Measurements from ENCODE around the gene LCTL. TPM values are rescaled to one million over a fixed set of nuclear protein-coding genes. Genes with fewer than 3 reads are reported as not detected.
A peak's percentile ranks its signal among the peaks of the same experiment; 100 is the strongest.

LCTL gene
- total RNA-seq, result not detected

- Mint-ChIP-seq H3K9me3 (no peaks in the 10 kb centered on the region), H3K27me3 (peaks cover 3% of the 10 kb centered on the region), H3K4me1 (peaks cover 5% of the 10 kb centered on the region), H3K4me3 (no peak within 1 kb of the TSS), H3K27ac (no peak within 1 kb of the TSS), H3K36me3 (ENCODE audit: low read depth) (no peaks in the 10 kb centered on the region)
- ChIA-PET CTCF (interaction anchor here (0.6 to 1.7 kb wide), 5 partner anchors 8 to 312 kb away, joined by 3 to 6 read pairs (median 4); partner anchors contain the start of gene MEGF11), POLR2A (no interaction called here)
- no peak for DNase-seq
These were observed at the start of gene LCTL for GRCh38 chr15:66565741-66566144. TSS of gene LCTL (minus strand) at chr15:66565998. CDS start at chr15:66565365, 633 bp downstream.

GRCh38 chr15:66614951-66615760 lies 49.4 kb upstream of the LCTL start:
- DNase-seq, result no peak
- Mint-ChIP-seq H3K4me1 (peaks cover 11% of the 10 kb centered on the region), H3K36me3 (ENCODE audit: low read depth) (no peaks in the 10 kb centered on the region), H3K9me3 (no peaks in the 10 kb centered on the region), H3K27ac (no peak overlapping the region), H3K4me3 (no peak overlapping the region), H3K27me3 (no peaks in the 10 kb centered on the region)
- ChIA-PET POLR2A (no interaction called here), CTCF (interaction anchor here (0.7 to 4.2 kb wide), 4 partner anchors 14 to 237 kb away, joined by 3 to 48 read pairs (median 6); no protein-coding TSS in a partner anchor)

- Mint-ChIP-seq H3K4me3 (no peak overlapping the region), H3K9me3 (no peaks in the 10 kb centered on the region), H3K27ac (no peak overlapping the region), H3K27me3 (no peaks in the 10 kb centered on the region), H3K4me1 (peaks cover 11% of the 10 kb centered on the region), H3K36me3 (ENCODE audit: low read depth) (no peaks in the 10 kb centered on the region)
- no peak for DNase-seq
- ChIA-PET POLR2A (no interaction called here), CTCF (interaction anchor here (1.7 kb wide), 1 partner anchor 237 kb away, joined by 9 read pairs; no protein-coding TSS in a partner anchor)
These were observed 48.7 kb upstream of the LCTL start for GRCh38 chr15:66614456-66614855.

GRCh38 chr15:66613743-66614142 lies 47.9 kb upstream of the LCTL start:
- Mint-ChIP-seq H3K36me3 (ENCODE audit: low read depth) (no peaks in the 10 kb centered on the region), H3K4me1 (peaks cover 11% of the 10 kb centered on the region), H3K4me3 (no peak overlapping the region), H3K27ac (no peak overlapping the region), H3K27me3 (no peaks in the 10 kb centered on the region), H3K9me3 (no peaks in the 10 kb centered on the region)
- DNase-seq, result no peak
- CTCF ChIA-PET, result interaction anchor here (1.7 kb wide), 1 partner anchor 238 kb away, joined by 9 read pairs; no protein-coding TSS in a partner anchor
- POLR2A ChIA-PET, result no interaction called here

GRCh38 chr15:66611257-66612053 lies 45.7 kb upstream of the LCTL start:
- ChIA-PET POLR2A (no interaction called here), CTCF (no interaction called here)
- no peaks in the 10 kb centered on the region for H3K27me3 Mint-ChIP-seq
- peaks cover 6% of the 10 kb centered on the region for H3K4me1 Mint-ChIP-seq
- no peak for DNase-seq
- no peak overlapping the region for H3K27ac Mint-ChIP-seq
- no peaks in the 10 kb centered on the region for H3K9me3 Mint-ChIP-seq
- no peaks in the 10 kb centered on the region for H3K36me3 Mint-ChIP-seq (ENCODE audit: low read depth)
- no peak overlapping the region for H3K4me3 Mint-ChIP-seq

GRCh38 chr15:66609876-66610275 lies 44.1 kb upstream of the LCTL start:
- no peak overlapping the region for H3K27ac Mint-ChIP-seq
- H3K27me3 Mint-ChIP-seq, result no peaks in the 10 kb centered on the region
- H3K36me3 Mint-ChIP-seq (ENCODE audit: low read depth), result no peaks in the 10 kb centered on the region
- H3K4me1 Mint-ChIP-seq, result peaks cover 6% of the 10 kb centered on the region
- H3K4me3 Mint-ChIP-seq, result no peak overlapping the region
- no peaks in the 10 kb centered on the region for H3K9me3 Mint-ChIP-seq
- ChIA-PET CTCF (interaction anchor here (1.1 to 1.8 kb wide), 2 partner anchors 9 to 242 kb away, joined by 3 to 8 read pairs; no protein-coding TSS in a partner anchor), POLR2A (no interaction called here)
- DNase-seq, result no peak

- Mint-ChIP-seq H3K27ac (no peak overlapping the region), H3K4me3 (no peak overlapping the region), H3K9me3 (no peaks in the 10 kb centered on the region), H3K4me1 (peaks cover 5% of the 10 kb centered on the region), H3K36me3 (ENCODE audit: low read depth) (no peaks in the 10 kb centered on the region), H3K27me3 (no peaks in the 10 kb centered on the region)
- no peak for DNase-seq
- POLR2A ChIA-PET, result no interaction called here
- CTCF ChIA-PET, result interaction anchor here (0.7 to 1.8 kb wide), 2 partner anchors 10 to 243 kb away, joined by 3 to 8 read pairs; no protein-coding TSS in a partner anchor
These were observed 43.1 kb upstream of the LCTL start for GRCh38 chr15:66608881-66609280.

GRCh38 chr15:66608159-66608558 lies 42.4 kb upstream of the LCTL start:
- Mint-ChIP-seq H3K4me3 (no peak overlapping the region), H3K4me1 (no peaks in the 10 kb centered on the region), H3K9me3 (no peaks in the 10 kb centered on the region), H3K27me3 (no peaks in the 10 kb centered on the region), H3K36me3 (ENCODE audit: low read depth) (no peaks in the 10 kb centered on the region), H3K27ac (no peak overlapping the region)
- DNase-seq, result no peak
- ChIA-PET CTCF (interaction anchor here (1.9 to 6.2 kb wide), 2 partner anchors 11 to 243 kb away, joined by 6 to 48 read pairs; no protein-coding TSS in a partner anchor), POLR2A (no interaction called here)

GRCh38 chr15:66603301-66604179 lies 37.7 kb upstream of the LCTL start:
- Mint-ChIP-seq H3K9me3 (no peaks in the 10 kb centered on the region), H3K36me3 (ENCODE audit: low read depth) (no peaks in the 10 kb centered on the region), H3K27ac (no peak overlapping the region), H3K4me1 (peaks cover under 1% of the 10 kb centered on the region), H3K4me3 (no peak overlapping the region), H3K27me3 (no peaks in the 10 kb centered on the region)
- ChIA-PET CTCF (interaction anchor here (0.6 to 6.2 kb wide), 12 partner anchors 13 to 260 kb away, joined by 3 to 48 read pairs (median 3); no protein-coding TSS in a partner anchor), POLR2A (no interaction called here)
- DNase-seq, result peak; percentile 69

GRCh38 chr15:66601521-66601920 lies 35.7 kb upstream of the LCTL start:
- H3K27ac Mint-ChIP-seq, result no peak overlapping the region
- CTCF ChIA-PET, result no interaction called here
- H3K4me1 Mint-ChIP-seq, result peaks cover 7% of the 10 kb centered on the region
- no peaks in the 10 kb centered on the region for H3K27me3 Mint-ChIP-seq
- H3K9me3 Mint-ChIP-seq, result no peaks in the 10 kb centered on the region
- POLR2A ChIA-PET, result no interaction called here
- no peaks in the 10 kb centered on the region for H3K36me3 Mint-ChIP-seq (ENCODE audit: low read depth)
- H3K4me3 Mint-ChIP-seq, result no peak overlapping the region
- no peak for DNase-seq

GRCh38 chr15:66600240-66600627 lies 34.4 kb upstream of the LCTL start:
- CTCF ChIA-PET, result interaction anchor here (2.3 kb wide), 1 partner anchor 251 kb away, joined by 7 read pairs; no protein-coding TSS in a partner anchor
- no peaks in the 10 kb centered on the region for H3K9me3 Mint-ChIP-seq
- POLR2A ChIA-PET, result interaction anchor here (1.3 kb wide), 1 partner anchor 252 kb away, joined by 3 read pairs; no protein-coding TSS in a partner anchor
- no peak for DNase-seq
- H3K27ac Mint-ChIP-seq, result no peak overlapping the region
- H3K4me3 Mint-ChIP-seq, result no peak overlapping the region
- peaks cover under 1% of the 10 kb centered on the region for H3K27me3 Mint-ChIP-seq
- H3K4me1 Mint-ChIP-seq, result peaks cover 7% of the 10 kb centered on the region
- H3K36me3 Mint-ChIP-seq (ENCODE audit: low read depth), result no peaks in the 10 kb centered on the region

GRCh38 chr15:66599536-66600239 lies 33.9 kb upstream of the LCTL start:
- no peak overlapping the region for H3K4me3 Mint-ChIP-seq
- POLR2A ChIA-PET, result interaction anchor here (1.3 kb wide), 1 partner anchor 252 kb away, joined by 3 read pairs; no protein-coding TSS in a partner anchor

More at GRCh38 chr15:66599536-66600239, 33.9 kb upstream of the LCTL start:
- Mint-ChIP-seq H3K9me3 (no peaks in the 10 kb centered on the region), H3K27ac (no peak overlapping the region), H3K4me1 (peaks cover 7% of the 10 kb centered on the region), H3K36me3 (ENCODE audit: low read depth) (no peaks in the 10 kb centered on the region), H3K27me3 (peaks cover 5% of the 10 kb centered on the region)
- CTCF ChIA-PET, result interaction anchor here (1.1 to 2.3 kb wide), 2 partner anchors 94 to 252 kb away, joined by 3 to 7 read pairs; no protein-coding TSS in a partner anchor
- DNase-seq, result no peak

Data from activated CD4-positive, alpha-beta memory T cell treated with anti-CD3 and anti-CD28 coated beads, Interleukin-2, amount 10 ng/mL, durations not matched to agents 7 days and 5 days (primary cell).